GM18870 (cell line): ENCODE data around the gene SIX5.
"Not testable (repeated sequence)": the region's sequence is repeated elsewhere in the genome, so short reads cannot be mapped to it uniquely, and the experiment has no call there.

Experiments used
- ATAC-seq: cut with Tn5 transposase; IDR thresholded peaks from one replicate; pipeline ENCODE4 v1.9.1; 2021; ENCODE audit warnings: moderate library complexity; ENCODE audit not compliant: unreplicated experiment

The SIX5 gene

GRCh38 chr19:45768984-45769782 is at the start of gene SIX5:
SIX5 (minus strand) TSS chr19:45769252; CDS start chr19:45768844, 408 bp downstream.
- peak; percentile 57 for ATAC-seq

GRCh38 chr19:45817725-45818301 is 48.8 kb upstream of the SIX5 start:
- no peak for ATAC-seq

- peak; percentile 84 for ATAC-seq
Measured at GRCh38 chr19:45817010-45817724, 48.1 kb upstream of the SIX5 start.

GRCh38 chr19:45816236-45817009 is 47.4 kb upstream of the SIX5 start:
- no peak for ATAC-seq

- ATAC-seq, result no peak
Measured at GRCh38 chr19:45815481-45816216, 46.6 kb upstream of the SIX5 start.

- ATAC-seq, result no peak
Measured at GRCh38 chr19:45814851-45815480, 45.9 kb upstream of the SIX5 start, which contains the start of gene RSPH6A. RSPH6A (minus strand) TSS chr19:45815308; CDS start chr19:45815176, 132 bp downstream.

GRCh38 chr19:45814166-45814780 is 45.2 kb upstream of the SIX5 start:
- no peak for ATAC-seq

GRCh38 chr19:45812297-45812696 is 43.2 kb upstream of the SIX5 start:
- no peak for ATAC-seq

GRCh38 chr19:45809643-45810159 is 40.6 kb upstream of the SIX5 start:
- no peak for ATAC-seq

GRCh38 chr19:45805719-45806118 is 36.7 kb upstream of the SIX5 start:
- no peak for ATAC-seq

- ATAC-seq, result no peak
Measured at GRCh38 chr19:45804959-45805230, 35.8 kb upstream of the SIX5 start.

- ATAC-seq, result no peak
Measured at GRCh38 chr19:45804140-45804958, 35.3 kb upstream of the SIX5 start.

GRCh38 chr19:45801603-45802175 is 32.6 kb upstream of the SIX5 start:
- no peak for ATAC-seq

GRCh38 chr19:45800070-45800553 is 31.1 kb upstream of the SIX5 start:
- no peak for ATAC-seq

- not testable (repeated sequence) for ATAC-seq
Measured at GRCh38 chr19:45799541-45799940, 30.5 kb upstream of the SIX5 start.

GRCh38 chr19:45798995-45799517 is 30.0 kb upstream of the SIX5 start:
- ATAC-seq, result no peak

GRCh38 chr19:45794627-45795026 is 25.6 kb upstream of the SIX5 start:
- no peak for ATAC-seq

GRCh38 chr19:45793876-45794275 is 24.8 kb upstream of the SIX5 start:
- ATAC-seq, result no peak
